ENCODE data around the gene CHPF. TPM values are rescaled to one million over a fixed set of nuclear protein-coding genes. Genes with fewer than 3 reads are reported as not detected.

CHPF gene
- total RNA-seq, 1 experiment from 2014 or later: 139 TPM

GRCh38 chr2:219539926-219540678 is 3.5 kb downstream of the CHPF start:
- H4K20me1 ChIP-seq (ENCODE audit: low read length): no peaks in the 10 kb centered on the region
- no peak for DNase-seq
- no peak overlapping the region for H3K9ac ChIP-seq (ENCODE audit: low read length)
- CTCF ChIA-PET: interaction anchor here (0.5 kb wide), 1 partner anchor 10 kb away, joined by 3 read pairs; no protein-coding TSS in a partner anchor
- H3K9me2 ChIP-seq (replicated peaks; ENCODE audit: low read length): no peaks in the 10 kb centered on the region
- no peak overlapping the region for H2AFZ ChIP-seq (ENCODE audit: low read length)
- no peak overlapping the region for H3K27ac ChIP-seq (ENCODE audit: low read length)
- no peaks in the 10 kb centered on the region for H3K9me3 ChIP-seq (ENCODE audit: low read length)
- H3F3A ChIP-seq (ENCODE audit: low read length, unreplicated experiment): no peaks in the 10 kb centered on the region
- ATAC-seq: no peak
- peaks cover 14% of the 10 kb centered on the region for H3K79me2 ChIP-seq (ENCODE audit: low read length)
- intact Hi-C loops (cut with micrococcal nuclease): no loop called here
- H3K4me1 ChIP-seq (ENCODE audit: insufficient read depth, low read length): peaks cover 7% of the 10 kb centered on the region; the same call in 1 of the 2 replicates
- no peak for TF ChIP-seq EZH2 (IDR thresholded peaks at IDR 0.05; ENCODE audit: low read length, unreplicated experiment)
- TF ChIP-seq EZH2phosphoT487 (IDR thresholded peaks at IDR 0.05; ENCODE audit: borderline replicate concordance, low read length): no peak
- POLR2A ChIA-PET (ENCODE audit: unreplicated experiment): no interaction called here
- no peak overlapping the region for H3K4me3 ChIP-seq (ENCODE audit: low read length)
- H3K36me3 ChIP-seq (ENCODE audit: low read depth, low read length): peaks cover 13% of the 10 kb centered on the region
- no peak overlapping the region for H3K4me2 ChIP-seq (ENCODE audit: low read length)
- H3K27me3 ChIP-seq (ENCODE audit: low read length): no peaks in the 10 kb centered on the region
- no TSS peak for BruUV-seq (replicated peaks)

GRCh38 chr2:219538956-219539788 is 4.4 kb downstream of the CHPF start:
- Histone ChIP-seq H3K4me3 (ENCODE audit: low read length) (no peak overlapping the region), H3K27me3 (ENCODE audit: low read length) (no peaks in the 10 kb centered on the region), H3K9me3 (ENCODE audit: low read length) (no peaks in the 10 kb centered on the region), H3F3A (ENCODE audit: low read length, unreplicated experiment) (no peaks in the 10 kb centered on the region), H3K4me2 (ENCODE audit: low read length) (no peak overlapping the region), H3K4me1 (ENCODE audit: insufficient read depth, low read length) (peaks cover 7% of the 10 kb centered on the region; the same call in 1 of the 2 replicates), H3K27ac (ENCODE audit: low read length) (no peak overlapping the region), H3K79me2 (ENCODE audit: low read length) (peaks cover 14% of the 10 kb centered on the region), H3K9me2 (replicated peaks; ENCODE audit: low read length) (no peaks in the 10 kb centered on the region), H3K9ac (ENCODE audit: low read length) (no peak overlapping the region), H2AFZ (ENCODE audit: low read length) (no peak overlapping the region), H3K36me3 (ENCODE audit: low read depth, low read length) (peaks cover 13% of the 10 kb centered on the region), H4K20me1 (ENCODE audit: low read length) (no peaks in the 10 kb centered on the region)
- TF ChIP-seq EZH2 (IDR thresholded peaks at IDR 0.05; ENCODE audit: low read length, unreplicated experiment) (no peak), CTCF (conservative IDR thresholded peaks at IDR 0.05; ENCODE audit: low read depth, low read length) (no peak), EZH2phosphoT487 (IDR thresholded peaks at IDR 0.05; ENCODE audit: borderline replicate concordance, low read length) (no peak)
- no peak for ATAC-seq
- POLR2A ChIA-PET (ENCODE audit: unreplicated experiment): no interaction called here
- no peak for DNase-seq
- CTCF ChIA-PET: interaction anchor here (0.5 kb wide), 1 partner anchor 9 kb away, joined by 3 read pairs; no protein-coding TSS in a partner anchor
- BruUV-seq (replicated peaks): no TSS peak
- intact Hi-C loops (cut with micrococcal nuclease): no loop called here

DNA sequence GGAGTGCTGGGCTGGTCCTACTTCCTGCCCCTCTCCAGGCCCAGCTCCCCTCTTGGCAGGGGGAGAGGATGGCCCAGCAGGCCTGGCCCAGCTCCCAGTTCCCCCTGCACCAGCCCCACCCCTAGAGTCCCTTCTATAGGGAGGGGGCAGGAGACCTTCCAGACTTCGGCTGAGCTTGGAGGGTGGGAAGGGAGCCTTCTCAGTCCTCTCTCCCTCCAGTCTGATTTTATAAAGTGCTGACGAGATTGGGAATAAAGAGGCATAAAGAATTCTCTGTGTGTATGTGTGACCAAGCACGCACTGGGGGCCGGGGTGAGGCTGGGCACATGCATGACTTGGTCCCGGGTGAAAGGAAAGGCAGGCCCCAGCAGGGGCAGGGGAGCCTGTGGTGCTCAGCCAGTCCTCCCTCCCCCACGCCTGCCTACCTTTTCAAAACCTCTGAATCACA is 5.1 kb downstream of the CHPF start:
- Histone ChIP-seq H3K27ac (ENCODE audit: low read length) (no peak overlapping the region), H3K9ac (ENCODE audit: low read length) (no peak overlapping the region), H3K36me3 (ENCODE audit: low read depth, low read length) (peaks cover 13% of the 10 kb centered on the region), H4K20me1 (ENCODE audit: low read length) (no peaks in the 10 kb centered on the region), H3F3A (ENCODE audit: low read length, unreplicated experiment) (no peaks in the 10 kb centered on the region), H3K4me3 (ENCODE audit: low read length) (no peak overlapping the region), H3K9me3 (ENCODE audit: low read length) (no peaks in the 10 kb centered on the region), H3K4me2 (ENCODE audit: low read length) (no peak overlapping the region), H2AFZ (ENCODE audit: low read length) (no peak overlapping the region), H3K79me2 (ENCODE audit: low read length) (peaks cover 14% of the 10 kb centered on the region), H3K9me2 (replicated peaks; ENCODE audit: low read length) (no peaks in the 10 kb centered on the region), H3K4me1 (ENCODE audit: insufficient read depth, low read length) (peaks cover 7% of the 10 kb centered on the region; the same call in 1 of the 2 replicates), H3K27me3 (ENCODE audit: low read length) (no peaks in the 10 kb centered on the region)
- intact Hi-C loops (cut with micrococcal nuclease): no loop called here
- DNase-seq: no peak
- BruUV-seq (replicated peaks): no TSS peak
- TF ChIP-seq EZH2 (IDR thresholded peaks at IDR 0.05; ENCODE audit: low read length, unreplicated experiment) (no peak), EZH2phosphoT487 (IDR thresholded peaks at IDR 0.05; ENCODE audit: borderline replicate concordance, low read length) (no peak), CTCF (conservative IDR thresholded peaks at IDR 0.05; ENCODE audit: low read depth, low read length) (no peak)
- POLR2A ChIA-PET (ENCODE audit: unreplicated experiment): no interaction called here
- CTCF ChIA-PET: no interaction called here
- ATAC-seq: no peak

All from PC-3 (cell line).